ENCODE results near the gene CLPTM1. TPM values are rescaled to one million over a fixed set of nuclear protein-coding genes. Genes with fewer than 3 reads are reported as not detected.

CLPTM1 gene
- total and polyA plus RNA-seq, 10 donors, result 44.9 to 97.6 (median 78.7) TPM

GRCh38 chr19:45023048-45023447 lies 67.9 kb downstream of the CLPTM1 start:
- no peaks in the 10 kb centered on the region for H3K27me3 ChIP-seq (replicated peaks in 1 of 7)
- 76 to 95% (median 81%) methylated on average over 4 of the region's 4 CpGs for WGBS, 5 donors
- H3K4me1 ChIP-seq, result no peaks in the 10 kb centered on the region
- no peaks in the 10 kb centered on the region for H3K9me3 ChIP-seq
- H3K36me3 ChIP-seq, result peaks cover 0 to 87% (median 53%) of the 10 kb centered on the region in 6 donors
- H3K27ac ChIP-seq, result no peak overlapping the region
- H3K4me3 ChIP-seq, result no peak overlapping the region
- no peak for DNase-seq
- TF ChIP-seq CTCF (IDR thresholded peaks at IDR 0.05 in 8 of 11, conservative IDR thresholded peaks at IDR 0.05 in 3 of 11), result no peak
- TF ChIP-seq POLR2AphosphoS5 (IDR thresholded peaks at IDR 0.05), result no peak
- TF ChIP-seq POLR2A (IDR thresholded peaks at IDR 0.05), result no peak
- intact Hi-C loops (cut with DNase I; ENCODE audit: low total_unique reads), result no loop called here

GRCh38 chr19:45025264-45025663 lies 70.1 kb downstream of the CLPTM1 start:
- TF ChIP-seq POLR2A (IDR thresholded peaks at IDR 0.05), result no peak
- no peak for TF ChIP-seq CTCF (IDR thresholded peaks at IDR 0.05 in 8 of 11, conservative IDR thresholded peaks at IDR 0.05 in 3 of 11)
- TF ChIP-seq POLR2AphosphoS5 (IDR thresholded peaks at IDR 0.05), result no peak
- no peak for DNase-seq
- no peak overlapping the region for H3K27ac ChIP-seq
- no peaks in the 10 kb centered on the region for H3K9me3 ChIP-seq
- H3K4me1 ChIP-seq, result no peaks in the 10 kb centered on the region
- H3K27me3 ChIP-seq (replicated peaks in 1 of 7), result no peaks in the 10 kb centered on the region
- intact Hi-C loops (cut with DNase I; ENCODE audit: low total_unique reads), result no loop called here
- no peak overlapping the region for H3K4me3 ChIP-seq
- 94 to 99% (median 96%) methylated on average over 9 of the region's 9 CpGs for WGBS, 5 donors
- H3K36me3 ChIP-seq, result peaks cover 0 to 92% (median 65%) of the 10 kb centered on the region in 6 donors

- Histone ChIP-seq H3K27me3 (replicated peaks in 1 of 7) (no peaks in the 10 kb centered on the region), H3K4me3 (no peak overlapping the region), H3K9me3 (no peaks in the 10 kb centered on the region), H3K36me3 (peaks cover 0 to 94% (median 75%) of the 10 kb centered on the region in 6 donors), H3K4me1 (no peaks in the 10 kb centered on the region), H3K27ac (no peak overlapping the region)
- 92 to 97% (median 94%) methylated on average over 2 of the region's 2 CpGs for WGBS, 5 donors
- no peak for DNase-seq
- TF ChIP-seq POLR2AphosphoS5 (IDR thresholded peaks at IDR 0.05) (no peak), CTCF (IDR thresholded peaks at IDR 0.05 in 8 of 11, conservative IDR thresholded peaks at IDR 0.05 in 3 of 11) (no peak), POLR2A (IDR thresholded peaks at IDR 0.05) (no peak)
- intact Hi-C loops (cut with DNase I; ENCODE audit: low total_unique reads), result no loop called here
Measured at GRCh38 chr19:45027371-45027770, 72.2 kb downstream of the CLPTM1 start.

- DNase-seq, result no peak
- intact Hi-C loops (cut with DNase I; ENCODE audit: low total_unique reads), result no loop called here
- WGBS, 5 donors, result 90 to 97% (median 94%) methylated on average over 6 of the region's 6 CpGs
- H3K9me3 ChIP-seq, result peaks cover 0 to 6% (median 5%) of the 10 kb centered on the region in 8 donors
- no peaks in the 10 kb centered on the region for H3K27me3 ChIP-seq (replicated peaks in 1 of 7)
- H3K27ac ChIP-seq, result no peak overlapping the region
- TF ChIP-seq POLR2AphosphoS5 (IDR thresholded peaks at IDR 0.05), result no peak
- no peak for TF ChIP-seq CTCF (IDR thresholded peaks at IDR 0.05 in 8 of 11, conservative IDR thresholded peaks at IDR 0.05 in 3 of 11)
- no peak for TF ChIP-seq POLR2A (IDR thresholded peaks at IDR 0.05)
- peaks cover 3 to 100% (median 92%) of the 10 kb centered on the region in 6 donors for H3K36me3 ChIP-seq
- no peak overlapping the region for H3K4me3 ChIP-seq
- H3K4me1 ChIP-seq, result no peaks in the 10 kb centered on the region
Measured at GRCh38 chr19:45030825-45031224, 75.6 kb downstream of the CLPTM1 start.

Measured in spleen (tissue), 11 donors.